DND-41 (cell line): ENCODE results near the gene CACNA1I.

Experiments
- ATAC-seq: fragments of 200-7000 bp; cut with Tn5 transposase; 3 replicates; pipeline ENCODE4 v1.9.1; 2021; ENCODE audit warnings: low read depth; ENCODE audit not compliant: insufficient read depth
- DNase-seq: peaks from one replicate; pipeline ENCODE4 v3.0.0-alpha.2; 2020
- H2AFZ ChIP-seq: 2 replicates; pipeline ENCODE4 v1.6.0; 2012; ENCODE audit warnings: low read depth, low read length
- H3K27ac ChIP-seq: 2 replicates; pipeline ENCODE4 v1.5.1; 2012; ENCODE audit warnings: low read length, inconsistent platforms
- H3K27me3 ChIP-seq: fragments of 200-600 bp; sonication (generic); 2 replicates; pipeline ENCODE4 v1.6.0; 2012; ENCODE audit warnings: low read length, mild to moderate bottlenecking, inconsistent platforms; ENCODE audit not compliant: insufficient read depth, poor library complexity
- H3K36me3 ChIP-seq: 2 replicates; pipeline ENCODE4 v1.5.1; 2012; ENCODE audit warnings: low read length, inconsistent platforms; ENCODE audit not compliant: insufficient read depth
- H3K4me1 ChIP-seq: 2 replicates; pipeline ENCODE4 v1.5.1; 2012; ENCODE audit warnings: mild to moderate bottlenecking, low read length; ENCODE audit not compliant: insufficient read depth
- H3K4me2 ChIP-seq: 2 replicates; pipeline ENCODE4 v1.6.0; 2012; ENCODE audit warnings: mild to moderate bottlenecking, moderate library complexity, low read length, inconsistent platforms; ENCODE audit not compliant: insufficient read depth
- H3K4me3 ChIP-seq, 2 experiments: fragments of 200-600 bp in 1 of 2; shearing (Covaris generic) in 1 of 2; 2 replicates each; pipeline ENCODE4 v1.5.1; 2012 to 2016; ENCODE audit warnings: inconsistent platforms in 2 of 2, low read length in 2 of 2, mild to moderate bottlenecking in 2 of 2, low read depth in 1 of 2, moderate library complexity in 1 of 2
- H3K79me2 ChIP-seq: 2 replicates; pipeline ENCODE4 v1.6.0; 2012; ENCODE audit warnings: low read length, inconsistent platforms; ENCODE audit not compliant: insufficient read depth
- H3K9ac ChIP-seq: 2 replicates; pipeline ENCODE4 v1.6.0; 2012; ENCODE audit warnings: low read depth, mild to moderate bottlenecking, inconsistent platforms, low read length, moderate library complexity
- H3K9me3 ChIP-seq: 2 replicates; pipeline ENCODE4 v1.5.1; 2012; ENCODE audit warnings: low read length, moderate library complexity, mild to moderate bottlenecking, inconsistent platforms; ENCODE audit not compliant: insufficient read depth, severe bottlenecking
- H4K20me1 ChIP-seq: 2 replicates; pipeline ENCODE4 v1.6.0; 2012; ENCODE audit warnings: low read length; ENCODE audit not compliant: insufficient read depth
- CTCF ChIP-seq: IDR thresholded peaks from 2 replicates; pipeline ENCODE4 v1.5.1; 2012; ENCODE audit warnings: borderline replicate concordance, low read length, moderate library complexity, mild to moderate bottlenecking; ENCODE audit not compliant: poor library complexity, severe bottlenecking; ENCODE audit errors: extremely low read depth
- EZH2 ChIP-seq: IDR thresholded peaks from 3 replicates; pipeline ENCODE4 v1.6.1; 2012; ENCODE audit warnings: borderline replicate concordance, low read depth, mild to moderate bottlenecking, moderate library complexity, low read length, inconsistent platforms; ENCODE audit not compliant: severe bottlenecking

CACNA1I gene

DNA sequence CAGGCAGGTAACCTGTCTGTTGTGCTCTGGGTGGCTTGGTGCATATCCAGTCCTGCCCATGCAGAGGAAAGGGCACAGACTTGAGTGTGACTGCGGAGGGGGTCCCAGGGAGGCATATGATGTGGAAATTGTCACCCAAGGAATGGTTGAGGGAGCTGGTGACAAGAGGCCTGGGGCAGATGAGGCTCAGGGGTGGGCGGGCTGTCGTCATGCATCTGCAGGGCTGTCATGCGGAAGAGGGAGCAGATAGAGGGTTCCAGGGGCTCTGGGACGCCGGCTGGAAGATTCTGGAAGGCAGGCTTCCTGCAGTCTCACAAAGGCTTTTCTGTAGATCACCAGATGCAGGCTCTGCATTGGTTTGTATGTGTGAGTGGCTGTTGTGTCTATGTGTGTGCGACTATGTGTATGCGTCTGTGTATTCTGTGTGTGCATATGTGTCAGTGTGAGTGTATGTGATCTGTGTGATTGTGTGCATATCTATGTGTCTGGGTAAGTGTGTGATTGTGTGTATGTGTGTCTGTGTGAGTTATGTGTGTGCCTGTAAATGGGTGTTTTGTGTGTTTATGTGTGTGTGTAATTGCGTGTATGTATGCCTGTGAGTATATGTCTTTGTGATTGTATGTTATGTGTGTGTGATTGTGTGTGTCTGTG is 7.6 kb upstream of the CACNA1I start:
- no peaks in the 10 kb centered on the region for H3K36me3 ChIP-seq
- no peaks in the 10 kb centered on the region for H3K9me3 ChIP-seq
- peaks cover 15% of the 10 kb centered on the region for H3K4me1 ChIP-seq
- no peak overlapping the region for H2AFZ ChIP-seq
- no peaks in the 10 kb centered on the region for H3K27me3 ChIP-seq
- no peak overlapping the region for H3K9ac ChIP-seq
- no peak overlapping the region for H3K4me3 ChIP-seq
- H3K4me2 ChIP-seq = no peak overlapping the region
- ATAC-seq (no peak), DNase-seq (no peak)
- TF ChIP-seq CTCF (no peak), EZH2 (no peak)
- H3K79me2 ChIP-seq = no peaks in the 10 kb centered on the region
- H4K20me1 ChIP-seq = no peaks in the 10 kb centered on the region
- H3K27ac ChIP-seq = no peak overlapping the region

DNA sequence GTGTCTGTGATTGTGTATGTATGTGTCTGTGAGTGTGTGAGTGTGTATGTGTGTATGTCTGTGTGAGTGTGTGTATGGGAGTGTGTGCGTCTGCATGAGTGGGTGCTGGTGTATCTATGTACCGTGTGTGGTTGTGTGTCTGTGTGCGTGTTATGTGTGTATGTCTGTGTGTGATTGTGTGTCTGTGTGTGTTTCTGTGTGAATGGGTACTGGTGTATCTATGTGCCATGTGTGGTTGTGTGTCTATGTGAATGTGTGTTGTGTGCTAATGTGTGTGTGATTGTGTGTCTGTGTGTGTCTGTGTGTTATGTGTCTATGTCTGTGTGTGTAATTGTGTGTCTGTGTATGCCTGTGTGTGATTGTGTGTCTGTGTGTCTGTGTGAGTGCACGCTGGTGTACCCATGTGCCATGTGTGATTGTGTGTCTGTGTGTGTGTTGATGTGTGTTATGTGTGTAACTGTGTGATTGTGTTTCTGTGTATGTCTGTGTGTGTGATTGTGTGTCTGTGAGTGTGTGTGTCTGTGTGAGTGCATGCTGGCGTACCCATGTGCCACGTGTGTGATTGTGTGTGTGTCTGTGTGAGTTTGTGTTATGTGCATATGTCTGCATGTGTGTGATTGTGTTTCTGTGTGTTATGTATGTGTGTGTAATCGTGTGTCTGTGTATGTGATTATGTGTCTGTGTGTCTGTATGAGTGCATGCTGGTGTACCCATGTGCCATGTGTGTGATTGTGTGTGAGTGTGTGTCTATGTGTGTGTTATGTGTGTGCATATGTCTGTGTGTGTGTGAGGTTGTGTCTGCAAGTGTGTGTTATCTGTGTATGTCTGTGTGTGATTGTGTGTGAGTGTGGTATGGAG is 6.8 kb upstream of the CACNA1I start:
- no peak overlapping the region for H3K4me2 ChIP-seq
- no peak overlapping the region for H3K4me3 ChIP-seq
- H3K79me2 ChIP-seq = no peaks in the 10 kb centered on the region
- DNase-seq (no peak), ATAC-seq (no peak)
- H3K27me3 ChIP-seq = no peaks in the 10 kb centered on the region
- peaks cover 22% of the 10 kb centered on the region for H3K4me1 ChIP-seq
- no peak overlapping the region for H2AFZ ChIP-seq
- no peaks in the 10 kb centered on the region for H3K36me3 ChIP-seq
- no peaks in the 10 kb centered on the region for H4K20me1 ChIP-seq
- no peak overlapping the region for H3K9ac ChIP-seq
- TF ChIP-seq CTCF (no peak), EZH2 (no peak)
- H3K9me3 ChIP-seq = no peaks in the 10 kb centered on the region
- no peak overlapping the region for H3K27ac ChIP-seq

DNA sequence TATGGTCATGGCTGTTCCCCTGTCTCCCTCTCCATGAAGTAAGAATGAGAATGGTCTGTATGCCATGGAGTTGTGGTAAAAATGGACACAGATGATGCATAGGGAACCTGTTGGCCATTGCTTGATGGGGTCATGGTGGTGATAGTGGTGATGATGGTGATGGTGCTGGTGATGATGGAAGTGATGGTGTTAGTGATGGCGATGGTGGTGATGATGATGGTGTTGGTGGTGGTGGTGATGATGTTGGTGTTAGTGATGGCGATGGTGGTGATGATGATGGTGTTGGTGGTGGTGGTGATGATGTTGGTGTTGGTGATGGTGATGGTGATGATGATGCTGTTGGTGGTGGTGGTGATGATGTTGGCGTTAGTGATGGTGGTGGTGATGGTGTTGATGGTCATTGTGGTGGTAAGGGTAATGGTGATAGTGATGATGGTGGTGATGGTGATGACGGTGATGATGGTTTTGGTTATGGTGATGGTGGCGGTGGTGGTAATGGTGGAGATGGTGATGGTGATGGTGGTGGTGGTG is 5.1 kb upstream of the CACNA1I start:
- no peaks in the 10 kb centered on the region for H3K27me3 ChIP-seq

More for the DNA sequence above, 5.1 kb upstream of the CACNA1I start:
- Histone ChIP-seq H3K9me3 (no peaks in the 10 kb centered on the region), H3K4me1 (peaks cover 22% of the 10 kb centered on the region), H3K79me2 (no peaks in the 10 kb centered on the region), H3K27ac (no peak overlapping the region), H4K20me1 (no peaks in the 10 kb centered on the region), H3K9ac (no peak overlapping the region), H2AFZ (no peak overlapping the region), H3K36me3 (no peaks in the 10 kb centered on the region), H3K4me3 (no peak overlapping the region), H3K4me2 (no peak overlapping the region)
- ATAC-seq (no peak), DNase-seq (no peak)
- no peak for TF ChIP-seq CTCF
- no peak for TF ChIP-seq EZH2
